ENCODE data around the gene DOCK4.

Gene DOCK4

GRCh38 chr7:112225006-112225405 lies 18.8 kb upstream of the DOCK4 start:
- Histone ChIP-seq H3K27ac (no peak overlapping the region), H3K27me3 (ENCODE audit: insufficient read depth, low read depth) (no peaks in the 10 kb centered on the region), H3K36me3 (ENCODE audit: insufficient read depth) (no peaks in the 10 kb centered on the region), H3K4me3 (IDR thresholded peaks at IDR 0.05; ENCODE audit: insufficient read depth, low read depth, low read length) (no peak overlapping the region), H3K4me2 (no peak overlapping the region), H2AFZ (ENCODE audit: low read depth) (no peak overlapping the region), H3K4me1 (ENCODE audit: low read depth, poor library complexity, severe bottlenecking) (peaks cover 6% of the 10 kb centered on the region), H4K20me1 (ENCODE audit: insufficient read depth) (no peaks in the 10 kb centered on the region), H3K79me2 (ENCODE audit: insufficient read depth, low read depth) (no peaks in the 10 kb centered on the region; the same call in 1 of the 2 replicates), H3K9ac (no peak overlapping the region)
- no peak for TF ChIP-seq CTCF (conservative IDR thresholded peaks at IDR 0.05; ENCODE audit: low read depth, low read length)

- Histone ChIP-seq H3K9ac (no peak overlapping the region), H3K36me3 (ENCODE audit: insufficient read depth) (no peaks in the 10 kb centered on the region), H3K4me2 (no peak overlapping the region), H2AFZ (ENCODE audit: low read depth) (no peak overlapping the region), H3K27me3 (ENCODE audit: insufficient read depth, low read depth) (no peaks in the 10 kb centered on the region), H3K4me1 (ENCODE audit: low read depth, poor library complexity, severe bottlenecking) (peaks cover 6% of the 10 kb centered on the region), H3K79me2 (ENCODE audit: insufficient read depth, low read depth) (no peaks in the 10 kb centered on the region; the same call in 1 of the 2 replicates), H4K20me1 (ENCODE audit: insufficient read depth) (no peaks in the 10 kb centered on the region), H3K27ac (no peak overlapping the region), H3K4me3 (IDR thresholded peaks at IDR 0.05; ENCODE audit: insufficient read depth, low read depth, low read length) (no peak overlapping the region)
- no peak for TF ChIP-seq CTCF (conservative IDR thresholded peaks at IDR 0.05; ENCODE audit: low read depth, low read length)
These were observed 18.0 kb upstream of the DOCK4 start for GRCh38 chr7:112224186-112224585.

GRCh38 chr7:112223310-112223709 lies 17.1 kb upstream of the DOCK4 start:
- no peak overlapping the region for H2AFZ ChIP-seq (ENCODE audit: low read depth)
- no peaks in the 10 kb centered on the region for H3K36me3 ChIP-seq (ENCODE audit: insufficient read depth)
- H3K4me3 ChIP-seq (IDR thresholded peaks at IDR 0.05; ENCODE audit: insufficient read depth, low read depth, low read length), result no peak overlapping the region
- H3K27ac ChIP-seq, result no peak overlapping the region
- H3K4me1 ChIP-seq (ENCODE audit: low read depth, poor library complexity, severe bottlenecking), result peaks cover 6% of the 10 kb centered on the region
- H3K9ac ChIP-seq, result no peak overlapping the region
- H3K79me2 ChIP-seq (ENCODE audit: insufficient read depth, low read depth), result no peaks in the 10 kb centered on the region; the same call in 1 of the 2 replicates
- H4K20me1 ChIP-seq (ENCODE audit: insufficient read depth), result no peaks in the 10 kb centered on the region
- no peak overlapping the region for H3K4me2 ChIP-seq
- TF ChIP-seq CTCF (conservative IDR thresholded peaks at IDR 0.05; ENCODE audit: low read depth, low read length), result no peak
- no peaks in the 10 kb centered on the region for H3K27me3 ChIP-seq (ENCODE audit: insufficient read depth, low read depth)

GRCh38 chr7:112220877-112221434 lies 14.8 kb upstream of the DOCK4 start:
- H3K4me3 ChIP-seq (IDR thresholded peaks at IDR 0.05; ENCODE audit: insufficient read depth, low read depth, low read length), result no peak overlapping the region
- no peaks in the 10 kb centered on the region for H3K27me3 ChIP-seq (ENCODE audit: insufficient read depth, low read depth)
- no peaks in the 10 kb centered on the region for H3K36me3 ChIP-seq (ENCODE audit: insufficient read depth)
- TF ChIP-seq CTCF (conservative IDR thresholded peaks at IDR 0.05; ENCODE audit: low read depth, low read length), result no peak
- no peak overlapping the region for H2AFZ ChIP-seq (ENCODE audit: low read depth)
- H3K27ac ChIP-seq, result no peak overlapping the region
- H3K9ac ChIP-seq, result no peak overlapping the region
- H3K79me2 ChIP-seq (ENCODE audit: insufficient read depth, low read depth), result no peaks in the 10 kb centered on the region; the same call in 1 of the 2 replicates
- no peak overlapping the region for H3K4me2 ChIP-seq
- no peaks in the 10 kb centered on the region for H4K20me1 ChIP-seq (ENCODE audit: insufficient read depth)
- peaks cover 6% of the 10 kb centered on the region for H3K4me1 ChIP-seq (ENCODE audit: low read depth, poor library complexity, severe bottlenecking)

Measured in KMS-11 (cell line).